HG02759 (cell line): ENCODE results near the gene ZFAND3.

ENCODE experiments used
- ATAC-seq: cut with Tn5 transposase; IDR thresholded peaks from one replicate; pipeline ENCODE4 v1.9.1; 2021; ENCODE audit warnings: mild to moderate bottlenecking, moderate library complexity; ENCODE audit not compliant: unreplicated experiment

The ZFAND3 gene

DNA sequence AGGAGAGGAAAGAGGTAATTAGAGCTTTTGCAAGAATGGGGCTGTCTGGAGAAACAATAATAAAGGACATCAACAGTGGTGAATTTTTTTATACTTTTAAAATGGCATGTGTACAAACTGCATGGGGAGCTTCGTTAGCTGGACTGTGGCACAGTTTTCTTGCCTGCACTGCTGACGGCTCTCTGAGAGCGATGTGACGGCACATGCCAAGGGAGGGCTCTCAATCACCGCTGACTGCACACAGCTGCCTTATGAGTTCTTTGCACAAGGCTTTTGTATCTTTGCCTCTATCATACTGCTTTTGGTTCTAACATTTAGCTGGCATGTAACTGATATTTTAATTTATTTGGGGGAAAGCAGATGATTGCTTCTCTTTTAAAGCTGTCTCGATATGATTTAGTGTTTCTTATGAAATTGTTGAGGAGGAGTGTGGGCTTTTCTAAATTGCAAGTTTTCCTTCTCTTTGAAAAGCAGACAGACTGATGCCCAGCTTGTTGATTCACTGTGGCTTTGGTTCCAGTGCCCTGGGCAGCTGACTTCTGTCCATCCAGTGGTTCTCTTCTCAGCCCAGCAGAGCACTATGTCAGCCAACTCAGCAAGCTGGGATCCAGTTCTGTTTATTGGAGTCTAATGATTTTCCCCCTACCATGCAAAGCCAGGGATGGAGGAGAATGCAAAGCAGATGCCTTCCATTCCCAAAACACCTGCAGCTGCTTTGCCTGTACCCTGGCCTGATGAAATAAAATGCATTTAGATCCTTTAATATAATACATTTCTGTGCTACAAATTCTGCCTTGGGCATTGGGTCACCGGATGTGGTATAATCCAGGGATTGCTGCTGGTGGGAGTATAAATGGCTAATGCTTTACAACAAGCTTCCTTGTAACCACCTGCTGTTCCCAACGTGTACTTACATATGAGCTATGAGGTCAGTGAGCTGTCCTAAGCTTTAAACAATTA, 323.9 kb downstream of the ZFAND3 start:
- ATAC-seq: no peak

DNA sequence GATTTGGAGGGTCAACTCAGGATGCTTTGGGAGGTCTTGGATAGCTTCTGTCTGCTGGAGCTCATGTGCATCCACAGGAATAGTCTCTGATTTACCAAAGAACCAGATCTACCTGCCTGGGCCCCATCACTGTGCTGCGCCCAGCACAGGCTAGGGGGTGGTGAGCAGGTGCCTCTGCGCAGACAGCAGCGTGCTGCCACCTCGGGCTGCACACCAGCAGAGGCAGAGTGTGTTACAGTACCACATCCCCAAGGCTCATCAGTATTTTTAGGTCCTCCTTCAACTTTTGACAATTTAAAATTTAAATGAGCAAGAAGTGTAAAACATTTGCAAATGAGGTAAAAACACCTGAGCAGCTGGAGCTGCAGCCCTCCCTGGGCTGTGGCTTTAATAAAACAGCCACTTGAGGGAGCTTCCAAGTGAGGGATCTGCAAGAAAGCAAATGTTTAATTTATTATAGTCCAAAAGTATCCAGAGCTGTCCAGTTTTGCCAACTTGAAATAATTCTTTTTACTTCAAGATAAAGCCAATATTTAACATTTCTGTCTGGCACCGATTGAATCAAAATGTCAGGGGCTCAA, 324.9 kb downstream of the ZFAND3 start:
- ATAC-seq: no peak

DNA sequence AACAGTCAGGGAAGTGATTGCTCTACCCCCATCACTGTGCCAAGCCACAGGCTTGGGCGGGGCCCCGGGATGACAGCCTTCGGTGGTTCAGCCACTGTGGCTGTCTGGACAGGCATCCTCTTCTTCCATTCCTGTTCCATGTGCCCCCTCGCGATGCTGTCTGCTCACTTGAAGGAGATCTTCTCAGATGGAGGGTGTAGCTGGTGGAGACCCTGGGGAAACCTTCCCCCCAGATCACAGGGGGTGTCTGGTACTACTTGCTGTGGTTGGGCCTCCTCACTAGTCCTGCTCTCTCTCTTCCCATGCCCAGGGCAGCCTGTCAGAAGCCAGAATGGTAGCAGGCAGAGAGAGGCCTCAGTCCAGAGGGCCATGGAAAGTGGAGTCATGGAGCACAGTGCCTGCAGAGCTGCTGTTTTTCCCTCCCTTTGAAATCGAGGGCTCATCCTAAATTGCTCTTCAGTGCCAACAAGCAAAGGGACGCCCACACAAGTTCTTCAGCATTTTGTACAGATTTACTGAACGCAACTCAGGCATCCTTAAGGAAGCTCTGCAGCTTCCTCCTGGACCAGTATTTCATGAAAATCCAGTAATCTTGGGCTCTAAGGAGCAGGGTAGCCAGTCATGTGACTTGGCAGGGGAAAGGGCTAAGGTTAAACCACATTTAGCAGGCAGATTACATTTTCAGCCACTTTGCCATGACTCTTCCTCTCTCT, 326.6 kb downstream of the ZFAND3 start:
- ATAC-seq: no peak

DNA sequence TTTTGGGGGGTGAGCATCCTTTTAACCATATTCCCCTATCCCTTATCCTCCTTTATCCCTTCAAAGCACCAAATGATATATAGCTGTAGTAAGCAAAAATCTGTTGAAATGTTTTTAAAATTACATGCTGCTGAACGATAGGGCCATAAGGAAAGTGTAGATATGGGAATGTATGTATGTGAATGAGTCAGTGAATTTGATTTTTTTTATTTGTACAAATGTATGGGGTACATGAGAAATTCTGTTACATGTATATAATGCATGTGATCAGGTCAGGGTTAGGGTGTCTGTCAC, 327.2 kb downstream of the ZFAND3 start:
- no peak for ATAC-seq

DNA sequence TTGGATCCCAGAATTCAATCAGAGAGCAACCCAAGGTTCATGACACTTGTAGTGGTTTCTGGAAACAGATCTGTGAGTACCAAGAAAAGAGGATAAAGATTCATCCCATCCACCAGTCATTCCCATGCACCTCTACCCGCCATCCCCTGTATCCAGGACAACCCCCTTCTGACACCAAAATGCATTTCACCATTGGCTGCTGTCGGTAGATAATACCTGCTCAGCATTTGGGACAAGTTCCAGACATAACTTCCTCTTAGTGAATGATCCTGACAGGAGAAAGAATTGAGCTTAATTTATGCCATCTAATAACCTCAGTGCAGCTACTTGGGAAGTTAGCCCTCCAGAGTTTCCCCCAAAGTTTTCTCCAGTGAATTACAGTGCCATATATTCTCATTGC, 329.1 kb downstream of the ZFAND3 start:
- ATAC-seq: no peak

DNA sequence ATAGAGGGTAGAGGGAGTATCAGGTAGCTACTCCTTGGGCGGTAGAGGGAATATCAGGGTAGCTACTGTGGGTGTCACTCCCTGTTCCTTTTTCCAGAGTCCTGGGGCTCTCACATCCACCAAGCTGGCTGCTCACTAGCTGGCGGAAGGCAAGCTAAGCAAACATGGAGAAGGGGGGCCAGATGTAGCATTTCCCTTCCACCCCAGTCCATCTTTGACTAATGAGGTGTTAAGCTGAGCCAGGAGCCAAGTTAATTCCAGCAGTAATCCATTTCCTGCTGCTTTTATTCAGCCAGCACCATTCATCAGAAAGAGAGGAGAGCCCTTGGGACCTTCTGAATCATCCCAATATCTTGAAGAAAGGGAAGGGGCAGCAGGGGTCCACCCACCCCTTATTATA, 330.0 kb downstream of the ZFAND3 start:
- ATAC-seq: no peak

DNA sequence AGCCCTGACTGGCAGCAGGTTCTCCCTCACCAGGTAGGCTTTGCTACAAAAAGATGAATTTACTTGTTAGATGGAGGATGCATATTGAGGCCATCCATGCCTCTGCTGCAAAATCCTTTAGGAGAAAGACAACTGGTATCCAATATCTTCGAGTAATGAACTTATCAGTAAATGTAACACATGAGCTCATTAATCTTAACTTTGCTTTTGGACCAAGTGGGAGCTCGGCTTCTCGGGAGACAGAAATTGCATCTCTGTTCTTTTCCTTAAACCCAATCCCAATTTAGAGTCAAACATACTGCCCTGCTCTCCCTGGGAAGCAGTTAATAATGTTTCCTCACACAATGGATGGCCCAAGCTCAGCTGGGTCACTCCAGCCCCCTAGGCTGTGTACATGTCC, 330.5 kb downstream of the ZFAND3 start:
- no peak for ATAC-seq

DNA sequence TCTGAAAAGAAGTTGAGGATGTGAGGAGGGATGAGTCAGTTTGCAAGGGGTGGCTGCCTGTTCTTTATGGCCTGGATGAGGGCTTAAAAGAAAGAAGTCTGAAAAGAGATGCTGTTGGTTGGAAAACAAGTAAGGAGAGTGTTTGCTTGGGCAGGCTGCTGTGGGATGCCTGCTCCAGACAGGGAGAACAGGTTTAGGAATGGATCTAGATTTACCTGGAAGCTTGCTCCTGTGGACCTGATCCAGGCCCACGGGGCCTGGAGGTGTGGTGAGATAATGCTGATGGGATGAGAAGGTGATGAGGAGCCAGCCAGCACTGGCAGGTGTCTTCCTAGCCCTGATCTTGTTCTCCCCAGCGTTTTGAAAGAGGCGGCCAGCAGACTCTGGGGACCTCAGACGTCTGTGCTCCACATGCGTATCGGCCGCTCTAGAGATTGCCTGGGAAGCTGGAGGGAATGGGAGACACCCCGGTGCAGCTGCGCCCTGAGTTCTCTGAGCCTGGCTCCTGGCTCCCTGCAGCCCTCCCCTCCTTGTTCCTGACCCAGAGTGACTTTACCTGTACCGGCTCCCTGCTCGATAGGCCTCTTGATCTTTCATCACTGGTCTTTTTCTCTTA, 331.3 kb downstream of the ZFAND3 start:
- ATAC-seq: no peak

DNA sequence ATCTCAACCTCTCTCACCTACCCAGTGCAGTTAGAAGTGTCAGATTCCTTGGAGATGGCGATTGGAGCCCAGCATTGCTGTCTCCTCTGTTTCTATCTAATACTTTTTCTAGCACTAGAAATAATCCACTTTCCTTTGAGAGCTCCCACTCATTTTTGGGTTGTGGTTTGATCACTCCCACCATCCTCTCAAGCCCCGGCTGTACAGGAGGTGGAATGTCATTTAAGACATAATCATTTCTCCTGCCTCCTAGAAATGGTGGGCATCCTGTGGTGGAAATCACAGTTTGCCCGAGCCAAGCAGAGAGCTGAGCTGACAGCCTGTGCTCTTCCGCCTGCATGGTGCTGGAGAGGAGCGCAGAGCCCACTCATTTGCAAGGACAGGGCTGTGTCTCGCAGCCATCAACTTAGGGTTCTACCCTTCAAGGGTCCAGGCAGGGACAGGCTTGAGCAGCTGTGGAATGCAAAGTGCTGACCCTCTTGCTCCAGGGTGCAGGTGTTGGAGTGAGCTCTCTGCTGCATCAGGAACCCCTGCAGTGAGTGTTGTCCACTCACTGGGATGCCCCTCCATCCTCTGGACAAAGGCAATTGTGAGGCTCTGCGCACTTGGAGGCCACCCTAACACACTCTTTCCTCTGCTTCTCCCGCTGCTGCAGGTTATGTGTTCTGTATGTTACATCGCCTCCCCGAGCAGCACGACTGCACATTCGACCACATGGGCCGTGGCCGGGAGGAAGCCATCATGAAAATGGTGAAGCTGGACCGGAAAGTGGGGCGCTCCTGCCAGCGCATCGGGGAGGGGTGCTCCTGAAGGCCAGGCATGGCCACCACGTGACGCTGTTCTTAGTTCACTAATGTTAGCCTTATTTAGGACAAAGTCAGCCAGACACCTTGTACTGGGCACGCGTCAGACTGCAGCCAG, 332.3 kb downstream of the ZFAND3 start:
- no peak for ATAC-seq

DNA sequence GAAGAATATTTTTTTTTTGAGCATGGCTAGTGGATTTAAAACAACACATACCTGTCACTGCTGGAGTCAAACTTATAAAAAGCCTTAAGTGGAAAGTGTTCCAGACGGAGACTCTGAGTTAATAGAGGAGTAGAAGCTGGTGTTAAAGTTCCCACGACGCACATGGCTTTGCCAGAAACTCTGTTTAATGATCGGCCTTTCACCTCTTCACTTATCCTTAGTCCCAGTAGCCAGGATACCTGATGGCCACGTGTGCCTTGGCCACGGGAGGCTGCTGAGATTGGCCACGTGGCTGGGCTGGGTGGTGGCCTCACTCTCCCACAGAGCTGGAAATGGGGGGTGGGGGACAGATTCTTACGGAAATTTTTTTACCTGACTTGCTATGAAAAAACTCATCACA, 333.1 kb downstream of the ZFAND3 start:
- no peak for ATAC-seq

DNA sequence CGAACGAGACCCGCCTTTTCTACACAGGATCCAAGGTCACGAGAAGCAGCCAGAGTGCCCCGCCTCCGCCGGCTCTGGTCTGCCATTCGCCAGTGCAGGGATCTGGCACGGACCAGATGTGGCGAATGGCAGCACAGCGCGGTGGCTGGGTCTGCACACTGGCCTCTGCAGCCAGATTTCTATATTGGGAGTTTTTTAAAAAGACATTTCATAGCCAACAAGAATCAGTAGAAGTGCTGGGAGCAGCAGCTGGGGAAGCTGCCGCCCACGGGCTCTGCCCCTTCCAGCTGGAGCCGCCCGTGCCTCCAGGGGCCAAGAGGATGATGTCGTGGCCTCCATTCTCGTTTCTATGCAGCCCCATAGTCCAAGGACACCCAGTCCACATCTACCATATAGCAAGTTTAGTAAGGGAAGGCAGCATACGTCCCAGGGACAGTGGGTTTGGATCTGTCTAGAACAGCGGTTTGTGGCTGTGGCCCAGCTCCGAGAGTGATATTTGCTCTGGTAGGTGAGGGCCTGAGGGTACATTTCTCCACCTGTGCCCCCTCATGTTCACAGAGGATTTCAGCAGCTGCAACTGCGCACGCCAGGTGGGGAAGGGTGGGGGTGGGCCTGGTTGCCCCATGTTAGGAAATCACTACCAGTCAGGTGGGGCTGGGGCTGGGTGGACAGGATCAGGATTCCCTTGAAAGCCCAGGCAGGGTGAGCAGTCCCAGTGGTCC, 333.7 kb downstream of the ZFAND3 start:
- no peak for ATAC-seq

DNA sequence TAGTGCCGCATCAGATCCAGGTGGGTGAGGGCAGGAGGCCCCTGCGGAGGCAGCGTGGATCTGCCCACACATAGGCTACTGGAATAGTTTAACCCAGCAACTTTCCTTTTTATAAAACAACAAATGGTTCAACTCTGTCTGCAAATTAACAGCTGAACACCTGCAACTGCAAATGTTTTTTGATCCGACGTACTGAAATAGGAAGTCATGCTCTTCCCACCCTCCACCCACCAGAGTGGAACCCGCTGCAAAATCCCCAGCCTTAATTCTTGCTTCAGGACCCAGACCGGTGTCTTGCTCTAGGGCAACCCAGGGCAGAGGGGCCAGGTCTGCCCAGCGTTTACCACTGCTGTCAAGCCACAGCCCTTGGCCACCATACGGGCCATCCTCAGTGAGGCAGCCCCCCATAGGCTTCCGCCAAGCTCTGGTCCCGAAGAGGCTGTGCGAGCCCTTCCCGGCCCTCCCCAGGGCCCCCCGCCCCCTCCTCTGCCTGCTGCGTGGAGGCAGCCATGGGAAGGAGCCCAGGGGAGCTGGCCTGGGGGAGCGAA, 334.3 kb downstream of the ZFAND3 start:
- ATAC-seq: no peak

DNA sequence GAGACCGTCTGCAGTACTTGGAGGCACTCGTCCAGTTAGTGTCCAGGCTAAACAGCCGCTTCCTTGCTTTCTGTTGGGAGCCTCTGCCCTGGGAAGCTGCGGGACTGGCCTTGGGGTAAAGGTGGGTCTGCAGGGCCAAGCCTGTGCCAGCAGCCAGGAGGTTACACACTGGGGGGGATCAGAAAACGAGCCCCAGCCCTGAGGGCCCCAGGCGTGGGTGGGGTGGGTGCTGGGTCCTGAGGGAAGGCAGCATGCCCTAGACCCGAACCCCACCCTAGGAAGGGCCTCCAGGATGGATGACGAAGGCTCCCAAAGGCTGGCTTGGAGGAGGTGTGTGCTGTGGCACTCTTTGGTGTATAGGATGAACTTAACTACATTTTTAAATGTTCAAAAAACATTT, 335.2 kb downstream of the ZFAND3 start:
- no peak for ATAC-seq

DNA sequence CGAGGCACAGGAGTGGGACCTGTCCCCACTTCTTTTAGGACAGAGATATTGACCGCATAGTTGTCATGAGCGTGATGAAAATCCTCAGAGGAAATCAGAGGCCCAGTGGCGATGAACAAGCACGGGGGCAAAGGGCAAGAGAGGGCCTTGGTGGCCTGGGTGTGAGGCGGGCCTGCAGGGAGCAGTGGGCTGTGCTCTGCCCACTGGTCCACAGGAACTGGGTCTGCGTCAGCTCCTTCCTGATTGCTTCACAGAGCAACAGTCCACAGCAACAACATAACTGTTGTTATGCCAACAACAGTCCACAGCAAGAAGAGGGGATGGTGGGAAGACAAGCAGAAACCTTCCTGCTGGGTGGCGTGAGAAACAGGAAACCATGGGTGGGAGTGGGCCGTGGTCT, 335.6 kb downstream of the ZFAND3 start:
- ATAC-seq: no peak

DNA sequence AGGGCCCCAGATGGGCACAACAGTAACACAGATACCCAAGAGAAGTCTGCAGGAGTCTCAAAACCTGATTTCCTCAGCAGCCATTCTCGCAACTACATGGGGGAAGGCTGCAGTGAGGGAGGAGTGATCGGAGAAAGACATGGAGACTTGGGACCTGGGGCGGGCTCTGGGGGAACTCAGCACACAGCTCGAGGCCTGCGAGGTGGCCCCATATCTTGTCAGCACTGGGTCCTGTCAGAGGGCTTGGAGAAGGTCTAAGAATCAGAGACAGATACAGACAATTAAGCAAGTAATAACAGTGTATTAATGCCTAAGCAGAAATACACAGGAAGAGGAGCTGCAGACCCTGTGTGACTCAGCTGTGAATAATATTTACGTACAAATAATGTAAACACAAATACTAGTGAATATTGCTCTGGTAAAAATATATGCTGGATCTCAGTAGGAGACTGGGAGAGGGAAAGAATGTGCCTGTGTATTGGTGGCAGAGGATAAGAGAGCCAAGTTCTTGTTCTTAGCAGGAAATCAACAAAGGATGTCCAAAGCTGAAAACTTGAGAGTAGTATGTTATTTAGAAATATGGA, 336.2 kb downstream of the ZFAND3 start:
- no peak for ATAC-seq

DNA sequence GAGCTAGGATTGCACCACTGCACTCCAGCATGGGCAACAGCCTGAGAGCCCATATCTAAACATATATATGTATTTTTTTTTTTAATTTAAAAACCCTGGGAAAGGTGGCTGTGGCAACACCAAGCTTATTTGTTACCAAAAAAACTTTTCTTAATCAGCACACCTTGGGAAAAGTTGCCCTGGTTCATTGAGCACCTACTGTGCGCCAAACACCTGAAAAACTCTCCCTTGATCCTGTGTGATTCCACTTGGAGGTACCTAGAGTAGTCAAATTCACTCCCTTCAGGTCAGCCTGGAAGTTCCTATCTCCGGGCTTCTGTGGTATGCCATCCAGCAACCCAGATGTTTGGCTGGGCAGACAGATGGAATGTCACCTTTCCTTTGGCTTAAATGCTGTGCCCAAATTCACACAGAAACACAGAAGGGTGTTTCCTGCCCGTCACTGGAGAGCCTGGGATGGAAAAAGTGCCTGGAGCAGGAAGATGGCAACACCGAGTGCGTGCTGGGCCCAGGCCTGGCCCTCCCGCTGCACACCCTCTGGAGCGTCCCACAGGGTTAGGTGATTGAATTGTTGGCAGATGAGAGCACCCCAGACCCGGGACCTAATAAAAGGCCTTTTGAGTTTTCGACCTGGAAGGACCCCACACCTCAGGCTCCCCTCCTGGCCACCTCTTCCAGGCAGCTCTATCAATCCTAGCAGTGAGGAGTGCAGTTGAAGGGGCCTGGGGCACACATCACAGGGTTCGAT, 337.5 kb downstream of the ZFAND3 start:
- ATAC-seq: no peak

DNA sequence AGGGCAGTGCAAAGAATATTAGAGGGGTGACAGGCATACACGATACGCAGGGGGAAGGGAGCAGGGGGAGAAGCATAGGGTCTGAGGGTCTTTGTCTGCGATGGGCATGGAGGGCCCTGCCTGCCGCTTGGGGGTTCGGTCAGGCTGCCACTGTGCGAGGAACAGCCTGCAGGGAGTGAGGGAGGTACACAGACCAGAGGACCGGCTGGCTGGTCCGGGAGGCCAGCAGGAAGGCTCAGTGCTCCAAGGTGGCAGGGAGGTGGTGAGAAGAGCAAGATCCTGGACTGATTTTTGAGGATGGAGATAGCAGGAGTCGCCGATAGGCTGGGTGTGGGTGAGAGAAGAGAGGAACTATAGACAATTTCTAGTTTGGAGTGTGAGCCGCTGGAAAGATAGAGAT, 338.4 kb downstream of the ZFAND3 start:
- no peak for ATAC-seq

DNA sequence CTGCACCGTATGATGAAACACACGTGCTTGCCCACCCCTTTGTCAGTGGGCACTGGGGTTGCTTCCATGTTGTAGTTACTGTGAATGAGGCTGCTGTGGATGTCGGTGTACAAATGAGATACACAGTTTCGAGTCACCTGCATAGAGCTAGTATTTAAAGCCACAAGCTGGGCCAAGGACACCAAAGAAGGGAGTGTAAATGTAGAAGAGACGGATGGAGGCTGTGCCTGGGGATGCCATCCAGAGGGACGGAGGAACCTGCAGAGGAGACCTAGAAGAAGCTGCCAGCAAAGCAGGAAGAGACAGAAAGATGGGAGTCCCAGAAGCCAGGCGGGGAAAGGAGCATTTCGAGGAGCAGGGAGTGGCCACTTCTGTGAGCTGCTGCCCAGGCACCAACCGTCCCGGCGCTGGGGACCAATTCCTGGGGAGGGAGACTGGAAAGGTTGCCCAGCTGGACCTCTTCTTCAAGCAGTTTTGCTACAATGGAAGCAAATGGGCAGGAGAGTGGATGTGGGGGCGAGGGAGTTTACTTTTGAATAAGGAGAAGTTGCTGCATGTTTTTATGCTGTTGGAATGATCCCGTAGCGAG, 339.3 kb downstream of the ZFAND3 start:
- no peak for ATAC-seq
